ENCODE measurements around the gene CC2D2B.
A peak's percentile ranks its signal among the peaks of the same experiment; 100 is the strongest.

Gene CC2D2B

GRCh38 chr10:96014473-96015102 is 106.8 kb downstream of the CC2D2B start:
- Histone ChIP-seq H3K27me3 (no peaks in the 10 kb centered on the region; the same call in 1 of the 2 replicates), H3K4me1 (no peaks in the 10 kb centered on the region), H3K4me3 (ENCODE audit: low read depth, low read length) (no peak overlapping the region), H3K9me3 (no peaks in the 10 kb centered on the region), H3K36me3 (no peaks in the 10 kb centered on the region)
- DNase-seq = no peak
- TF ChIP-seq CTCF (IDR thresholded peaks at IDR 0.05; ENCODE audit: low read depth, low read length) = no peak

- TF ChIP-seq CTCF (IDR thresholded peaks at IDR 0.05; ENCODE audit: low read depth, low read length) = peak; percentile 74
Measured at GRCh38 chr10:96017191-96017687, 109.5 kb downstream of the CC2D2B start.

GRCh38 chr10:96021332-96021731 is 113.6 kb downstream of the CC2D2B start:
- DNase-seq = no peak
- H3K36me3 ChIP-seq = no peaks in the 10 kb centered on the region
- H3K27me3 ChIP-seq = no peaks in the 10 kb centered on the region
- no peak for TF ChIP-seq CTCF (IDR thresholded peaks at IDR 0.05; ENCODE audit: low read depth, low read length)
- no peaks in the 10 kb centered on the region for H3K9me3 ChIP-seq
- no peak overlapping the region for H3K4me3 ChIP-seq (ENCODE audit: low read depth, low read length)
- H3K4me1 ChIP-seq = no peaks in the 10 kb centered on the region

More at GRCh38 chr10:96017191-96017687, 109.5 kb downstream of the CC2D2B start:
- Histone ChIP-seq H3K27me3 (no peaks in the 10 kb centered on the region; the same call in 1 of the 2 replicates), H3K9me3 (no peaks in the 10 kb centered on the region), H3K36me3 (no peaks in the 10 kb centered on the region), H3K4me3 (ENCODE audit: low read depth, low read length) (no peak overlapping the region), H3K4me1 (no peaks in the 10 kb centered on the region)
- peak; percentile 18 for DNase-seq

- Histone ChIP-seq H3K4me1 (no peaks in the 10 kb centered on the region), H3K36me3 (no peaks in the 10 kb centered on the region), H3K27me3 (no peaks in the 10 kb centered on the region), H3K9me3 (no peaks in the 10 kb centered on the region), H3K4me3 (ENCODE audit: low read depth, low read length) (no peak overlapping the region)
- TF ChIP-seq CTCF (IDR thresholded peaks at IDR 0.05; ENCODE audit: low read depth, low read length) = no peak
- no peak for DNase-seq
Measured at GRCh38 chr10:96022739-96023138, 115.0 kb downstream of the CC2D2B start.

- no peak for DNase-seq
- Histone ChIP-seq H3K4me1 (no peaks in the 10 kb centered on the region), H3K9me3 (no peaks in the 10 kb centered on the region), H3K27me3 (no peaks in the 10 kb centered on the region), H3K36me3 (no peaks in the 10 kb centered on the region), H3K4me3 (ENCODE audit: low read depth, low read length) (no peak overlapping the region)
- TF ChIP-seq CTCF (IDR thresholded peaks at IDR 0.05; ENCODE audit: low read depth, low read length) = no peak
Measured at GRCh38 chr10:96023168-96023567, 115.4 kb downstream of the CC2D2B start.

- DNase-seq = peak; percentile 28
Measured at GRCh38 chr10:96025566-96025965, 117.8 kb downstream of the CC2D2B start.

More at GRCh38 chr10:96025566-96025965, 117.8 kb downstream of the CC2D2B start:
- no peaks in the 10 kb centered on the region for H3K4me1 ChIP-seq
- no peaks in the 10 kb centered on the region; the same call in 1 of the 2 replicates for H3K27me3 ChIP-seq
- no peaks in the 10 kb centered on the region for H3K9me3 ChIP-seq
- peak; percentile 29 for TF ChIP-seq CTCF (IDR thresholded peaks at IDR 0.05; ENCODE audit: low read depth, low read length)
- H3K36me3 ChIP-seq = no peaks in the 10 kb centered on the region
- no peak overlapping the region for H3K4me3 ChIP-seq (ENCODE audit: low read depth, low read length)
